Urinary bladder (tissue), 4 donors: ENCODE results near the gene LETM1. TPM values are rescaled to one million over a fixed set of nuclear protein-coding genes. Genes with fewer than 3 reads are reported as not detected.

ENCODE experiments used
- DNase-seq: peaks from one replicate; pipeline ENCODE4 v3.0.0-alpha.2; 2015; ENCODE audit errors: extremely low spot score
- H3K27ac ChIP-seq: one replicate; pipeline ENCODE4 v1.5.1; 2013; ENCODE audit warnings: low read depth, mild to moderate bottlenecking, moderate library complexity
- H3K36me3 ChIP-seq: one replicate; pipeline ENCODE4 v1.6.1; 2013; ENCODE audit warnings: mild to moderate bottlenecking, moderate library complexity; ENCODE audit not compliant: insufficient read depth
- H3K4me1 ChIP-seq: one replicate; pipeline ENCODE4 v1.6.1; 2013; ENCODE audit warnings: mild to moderate bottlenecking, moderate library complexity; ENCODE audit not compliant: insufficient read depth
- H3K4me3 ChIP-seq: one replicate; pipeline ENCODE4 v1.5.1; 2013; ENCODE audit warnings: low read depth, low read length
- WGBS: extraction: QIAGEN DNeasy Blood & Tissue Kit; methylation state at CpG from one replicate; pipeline ENCODE4 v1.1.7; 2013; 5-methylcytosine and 5-hydroxymethylcytosine counted together
- polyA plus RNA-seq: library from polyadenylated mRNA; stranded (reverse); fragments of 200-250 nt; gene quantifications from one replicate; pipeline ENCODE4 v1.2.3, GENCODE V29; 2013
- total RNA-seq: library from RNA; depleted of rRNA; stranded (reverse); fragments of >200 nt; gene quantifications from one replicate; pipeline ENCODE4 v1.2.3, GENCODE V29; 2014
- donor health status: healthy with polysubstance abuse.
- donor health status: healthy.

The LETM1 gene
- total and polyA plus RNA-seq, 2 donors, result 15.6 to 19.0 TPM

DNA sequence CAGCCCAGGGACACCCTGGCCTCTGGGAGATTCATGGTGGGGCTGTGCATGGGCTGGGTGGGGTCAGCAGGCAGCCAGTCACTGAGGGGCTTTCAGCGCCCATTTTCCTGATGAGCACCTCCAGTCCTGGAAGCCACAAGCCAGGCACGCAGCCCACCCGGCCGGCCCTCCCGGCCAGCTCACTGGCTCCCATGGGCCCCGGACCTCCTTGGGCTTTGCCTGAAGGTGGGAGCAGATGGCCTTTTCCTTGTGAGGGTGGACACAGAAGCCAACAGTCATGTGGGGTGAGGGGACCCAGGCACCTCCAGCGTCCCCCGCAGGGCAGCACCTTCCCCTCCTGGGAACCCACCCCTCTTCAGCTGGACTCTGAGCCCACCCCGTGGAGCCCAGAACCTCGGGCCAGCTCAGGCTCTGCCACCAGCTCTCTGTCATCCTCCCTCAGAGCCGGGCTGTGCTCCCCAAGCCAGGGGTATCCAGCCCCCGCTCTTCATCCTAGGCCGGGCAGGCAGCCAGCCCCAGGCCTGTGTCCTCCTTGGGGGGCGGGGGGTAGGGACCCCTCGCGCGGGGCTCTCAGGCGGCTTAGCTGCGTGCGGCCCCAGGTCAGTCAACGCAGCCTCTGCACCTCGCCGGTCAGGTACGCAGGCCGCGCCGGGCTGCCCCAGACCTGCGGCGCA lies 63.7 kb downstream of the LETM1 start:
- WGBS, result 52% methylated on average over 29 of the region's 29 CpGs
- Histone ChIP-seq H3K27ac (no peak overlapping the region), H3K4me3 (no peak overlapping the region)

DNA sequence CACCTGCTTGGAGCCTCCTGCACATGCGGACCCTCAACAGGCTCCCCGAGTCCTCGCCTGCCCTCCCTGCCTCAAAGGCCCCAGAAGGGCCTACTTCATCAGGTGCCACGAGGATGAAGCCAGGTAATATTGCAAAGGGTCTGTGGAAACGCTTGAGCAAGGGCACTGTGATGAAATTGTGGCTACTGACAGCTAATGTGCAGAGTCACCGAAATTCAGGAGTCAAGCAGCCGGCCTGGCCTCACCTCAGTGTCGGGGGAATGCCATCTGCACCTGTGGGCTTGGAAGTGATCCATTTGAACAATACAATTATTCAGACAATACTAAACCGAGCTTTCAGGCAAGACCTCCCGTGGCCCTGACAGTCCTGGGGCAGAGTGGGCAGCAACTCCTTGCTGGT lies 66.0 kb downstream of the LETM1 start:
- Histone ChIP-seq H3K4me1 (no peaks in the 10 kb centered on the region), H3K36me3 (no peaks in the 10 kb centered on the region), H3K27ac (no peak overlapping the region), H3K4me3 (no peak overlapping the region)
- WGBS, result 88% methylated on average over 10 of the region's 10 CpGs
- DNase-seq, result no peak

More for the DNA sequence above, 63.7 kb downstream of the LETM1 start:
- Histone ChIP-seq H3K4me1 (no peaks in the 10 kb centered on the region), H3K36me3 (no peaks in the 10 kb centered on the region)
- no peak for DNase-seq

DNA sequence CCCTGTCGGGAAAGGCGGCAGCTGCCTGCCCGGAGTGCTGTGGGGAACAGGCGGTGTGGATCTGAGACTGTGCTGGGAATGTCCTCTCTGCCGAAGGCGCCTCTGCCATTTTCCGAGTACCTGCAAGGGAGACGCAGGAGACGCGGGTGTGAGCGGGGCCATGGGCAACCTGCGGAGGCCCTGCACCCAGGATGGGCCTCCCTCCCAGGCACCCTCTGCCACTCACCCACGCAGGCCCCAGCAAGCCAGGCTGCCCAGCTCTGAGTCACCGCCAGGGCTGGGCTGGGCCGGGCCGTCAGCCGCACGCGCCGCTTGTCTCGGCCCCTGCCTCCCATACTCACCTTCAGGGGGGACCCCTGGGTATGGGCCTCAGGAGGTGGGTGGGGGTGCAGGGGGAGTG lies 66.4 kb downstream of the LETM1 start:
- no peaks in the 10 kb centered on the region for H3K36me3 ChIP-seq
- no peak for DNase-seq
- no peak overlapping the region for H3K27ac ChIP-seq
- H3K4me1 ChIP-seq, result no peaks in the 10 kb centered on the region
- H3K4me3 ChIP-seq, result no peak overlapping the region
- WGBS, result 81% methylated on average over 21 of the region's 21 CpGs

- Histone ChIP-seq H3K27ac (no peak overlapping the region), H3K4me1 (no peaks in the 10 kb centered on the region), H3K36me3 (no peaks in the 10 kb centered on the region), H3K4me3 (no peak overlapping the region)
- 66% methylated on average over 13 of the region's 13 CpGs for WGBS
- DNase-seq, result no peak
Observed at GRCh38 chr4:1788254-1788973, 67.5 kb downstream of the LETM1 start.

- 46% methylated on average over 25 of the region's 25 CpGs for WGBS
- Histone ChIP-seq H3K36me3 (no peaks in the 10 kb centered on the region), H3K4me3 (no peak overlapping the region), H3K4me1 (no peaks in the 10 kb centered on the region), H3K27ac (no peak overlapping the region)
- DNase-seq, result no peak
Observed at GRCh38 chr4:1787411-1788077, 68.4 kb downstream of the LETM1 start.

DNA sequence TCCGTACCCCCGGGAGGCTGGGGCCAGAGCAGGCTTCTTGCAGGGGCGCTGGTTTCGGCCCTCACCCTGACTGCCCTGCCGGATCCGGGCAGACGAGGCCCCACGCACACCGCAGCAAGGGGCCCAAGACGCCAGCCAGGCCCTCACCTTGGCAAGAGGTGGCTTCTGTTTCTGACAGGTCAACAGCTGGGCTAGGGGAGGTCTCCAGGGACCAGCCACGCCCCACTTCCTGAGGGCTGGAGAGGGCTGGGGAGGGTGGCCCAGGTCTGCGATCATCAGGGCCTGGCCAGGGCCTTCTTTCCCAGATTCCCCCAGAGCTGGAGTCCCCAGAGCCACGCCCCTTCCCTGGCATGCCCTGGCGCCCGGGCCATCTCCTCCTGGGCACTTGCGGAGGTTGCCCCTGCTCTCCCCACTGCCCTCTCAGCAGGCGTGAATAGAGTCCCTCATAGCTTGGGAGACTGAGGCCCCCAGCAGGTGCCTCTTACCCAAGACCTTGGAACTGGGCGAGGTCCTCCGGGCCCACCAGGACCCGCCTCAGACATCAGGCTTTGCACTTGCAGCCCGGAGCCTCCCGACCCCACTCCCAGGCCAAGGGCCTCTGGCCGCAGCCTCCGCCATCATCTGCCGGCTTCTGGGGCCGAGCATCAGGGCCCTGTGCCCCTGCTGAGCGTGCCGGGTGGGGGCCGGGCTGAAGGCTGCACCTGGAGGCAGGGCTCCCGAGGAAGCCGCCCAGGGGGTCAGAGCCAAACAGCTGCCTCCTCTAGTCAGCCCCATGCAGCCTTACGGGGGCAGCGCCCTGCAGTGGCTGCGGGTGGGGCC lies 69.2 kb downstream of the LETM1 start:
- no peak overlapping the region for H3K4me3 ChIP-seq
- no peak overlapping the region for H3K27ac ChIP-seq
- no peaks in the 10 kb centered on the region for H3K36me3 ChIP-seq
- 92% methylated on average over 34 of the region's 34 CpGs for WGBS
- H3K4me1 ChIP-seq, result no peaks in the 10 kb centered on the region
- DNase-seq, result no peak

GRCh38 chr4:1785592-1785991 lies 70.4 kb downstream of the LETM1 start:
- no peaks in the 10 kb centered on the region for H3K4me1 ChIP-seq
- WGBS, result 89% methylated on average over 11 of the region's 11 CpGs
- no peak overlapping the region for H3K4me3 ChIP-seq
- peak overlapping the region; percentile 60 for H3K27ac ChIP-seq
- no peak for DNase-seq
- no peaks in the 10 kb centered on the region for H3K36me3 ChIP-seq

- no peaks in the 10 kb centered on the region for H3K36me3 ChIP-seq
- WGBS, result 50% methylated on average over 17 of the region's 17 CpGs
- no peak overlapping the region for H3K4me3 ChIP-seq
- H3K4me1 ChIP-seq, result no peaks in the 10 kb centered on the region
- peak overlapping the region; percentile 60 for H3K27ac ChIP-seq
- no peak for DNase-seq
Observed at GRCh38 chr4:1784789-1785591, 71.0 kb downstream of the LETM1 start.

DNA sequence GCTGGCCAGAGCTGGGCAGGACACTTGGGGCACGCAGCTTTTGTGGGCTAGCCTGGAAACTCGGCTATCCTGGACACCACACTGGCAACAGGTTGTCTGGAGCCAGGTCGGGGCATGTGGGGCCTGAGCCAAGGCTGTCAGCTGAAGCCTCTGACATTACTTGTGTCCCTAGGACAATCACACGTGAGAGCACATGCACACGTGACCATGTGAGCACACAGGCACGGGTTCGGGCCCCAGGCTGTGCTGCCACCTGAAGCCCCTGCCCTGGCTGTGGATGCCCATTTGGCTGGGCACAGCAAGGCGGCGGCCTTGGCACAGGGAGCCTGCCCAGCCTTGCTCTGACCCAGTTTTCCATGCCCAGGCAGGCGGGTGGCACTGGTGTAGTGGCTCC lies 71.6 kb downstream of the LETM1 start:
- WGBS, result 85% methylated on average over 10 of the region's 10 CpGs

GRCh38 chr4:1783970-1784369 lies 72.0 kb downstream of the LETM1 start:
- DNase-seq, result no peak
- no peaks in the 10 kb centered on the region for H3K36me3 ChIP-seq
- H3K4me3 ChIP-seq, result no peak overlapping the region
- no peaks in the 10 kb centered on the region for H3K4me1 ChIP-seq
- WGBS, result 81% methylated on average over 12 of the region's 12 CpGs
- H3K27ac ChIP-seq, result no peak overlapping the region

More for the DNA sequence above, 71.6 kb downstream of the LETM1 start:
- Histone ChIP-seq H3K4me3 (no peak overlapping the region), H3K4me1 (no peaks in the 10 kb centered on the region), H3K36me3 (no peaks in the 10 kb centered on the region), H3K27ac (peak overlapping the region; percentile 45)
- DNase-seq, result no peak

DNA sequence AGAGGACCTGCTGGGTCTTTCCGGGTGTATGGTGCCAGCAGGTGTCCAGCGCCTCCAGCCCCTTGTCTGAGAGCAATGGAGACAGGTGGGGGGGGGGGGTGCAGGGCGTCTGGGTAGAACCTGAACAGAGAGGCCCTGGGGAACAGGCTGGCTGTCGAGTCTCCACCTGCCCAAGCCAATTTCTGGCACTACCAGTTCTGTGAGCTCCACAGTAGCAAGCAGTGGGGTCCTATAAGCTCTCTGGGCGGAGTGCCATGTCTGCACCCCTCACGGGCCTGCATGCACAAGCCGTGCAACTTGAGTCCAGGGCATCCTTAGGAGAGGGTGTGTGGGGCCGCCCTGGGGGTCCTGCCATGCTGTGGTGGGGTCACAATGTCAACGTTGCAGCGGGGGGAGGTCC lies 72.9 kb downstream of the LETM1 start:
- Histone ChIP-seq H3K4me1 (no peaks in the 10 kb centered on the region), H3K36me3 (no peaks in the 10 kb centered on the region), H3K4me3 (no peak overlapping the region), H3K27ac (no peak overlapping the region)
- WGBS, result 71% methylated on average over 10 of the region's 10 CpGs
- peak; percentile 62 for DNase-seq

GRCh38 chr4:1780435-1780834 lies 75.5 kb downstream of the LETM1 start:
- no peak for DNase-seq
- H3K4me1 ChIP-seq, result no peaks in the 10 kb centered on the region
- no peak overlapping the region for H3K4me3 ChIP-seq
- no peaks in the 10 kb centered on the region for H3K36me3 ChIP-seq
- WGBS, result 89% methylated on average over 14 of the region's 14 CpGs
- no peak overlapping the region for H3K27ac ChIP-seq
